Kidney capillary endothelial cell (primary cell): Measurements from ENCODE around the gene DUSP28.
"Not testable (repeated sequence)": the region's sequence is repeated elsewhere in the genome, so short reads cannot be mapped to it uniquely, and the experiment has no call there.

ENCODE experiments used
- DNase-seq: peaks from one replicate; pipeline ENCODE4 v3.0.0-alpha.2; 2018; ENCODE audit warnings: low spot score

The DUSP28 gene

GRCh38 chr2:240527153-240527750 is 32.9 kb upstream of the DUSP28 start:
- DNase-seq, result no peak

DNA sequence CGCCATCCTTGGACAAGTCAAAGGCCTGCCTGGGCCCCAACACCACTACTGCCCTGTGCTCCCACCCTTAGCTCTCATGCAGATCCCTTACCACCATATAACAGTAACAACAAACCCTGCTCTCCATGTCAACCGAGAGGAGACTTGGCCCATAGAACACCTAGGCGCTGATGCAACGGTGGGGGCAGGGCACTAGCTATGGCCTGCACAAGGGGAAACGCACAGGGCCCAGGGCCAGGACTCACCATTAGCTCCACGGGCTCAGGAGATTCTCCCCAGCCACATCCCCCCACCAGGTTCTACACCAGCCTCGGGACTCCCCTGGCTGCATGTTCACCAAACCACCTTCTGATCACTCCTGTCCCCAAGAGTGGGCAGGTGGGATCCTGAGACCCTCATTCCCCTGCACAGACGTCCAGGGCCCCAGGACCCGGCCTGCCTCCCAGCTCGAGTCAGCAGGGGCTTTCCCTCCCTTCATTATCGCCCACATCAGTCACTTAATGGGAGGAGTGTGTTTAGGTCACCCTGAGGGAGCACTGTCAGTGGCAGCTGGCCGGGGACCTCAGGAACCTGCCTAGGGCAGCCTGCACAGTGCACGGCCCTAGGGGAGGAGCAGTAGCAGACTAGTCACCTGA is 31.6 kb upstream of the DUSP28 start:
- DNase-seq, result no peak

DNA sequence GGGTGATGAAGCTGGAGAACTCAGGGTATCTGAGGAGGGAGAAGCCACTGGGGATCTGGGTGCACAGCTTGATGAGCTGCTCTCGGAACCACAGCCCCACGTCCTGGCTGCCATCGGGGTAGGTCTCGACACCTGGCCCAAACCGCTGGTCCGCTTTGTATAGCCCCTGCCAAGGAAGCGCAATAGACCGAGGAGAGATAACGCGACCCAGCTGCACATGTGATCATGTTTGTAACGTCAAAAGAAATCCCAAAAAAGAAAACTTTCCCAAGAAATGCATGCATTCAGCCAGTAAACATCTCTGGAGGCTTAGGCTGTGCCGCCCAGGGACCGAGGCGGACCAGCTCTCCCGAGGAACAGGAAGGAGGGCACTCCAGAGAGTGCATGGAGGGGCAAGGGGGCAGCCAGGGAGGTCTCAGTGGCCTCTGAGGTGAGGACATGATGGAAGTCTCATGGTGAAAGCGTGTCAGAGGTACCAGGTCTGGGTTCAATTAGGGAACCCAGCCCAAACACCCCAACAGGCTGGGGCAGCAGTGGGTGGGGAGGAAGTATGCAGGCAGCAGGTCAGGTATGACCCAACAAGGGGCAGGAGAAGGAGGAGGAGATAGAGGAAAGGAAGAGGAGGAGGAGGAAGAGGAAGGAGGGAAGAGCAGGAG is 30.7 kb upstream of the DUSP28 start:
- no peak for DNase-seq

- DNase-seq, result no peak
These were observed 30.0 kb upstream of the DUSP28 start for GRCh38 chr2:240530181-240530580.

DNA sequence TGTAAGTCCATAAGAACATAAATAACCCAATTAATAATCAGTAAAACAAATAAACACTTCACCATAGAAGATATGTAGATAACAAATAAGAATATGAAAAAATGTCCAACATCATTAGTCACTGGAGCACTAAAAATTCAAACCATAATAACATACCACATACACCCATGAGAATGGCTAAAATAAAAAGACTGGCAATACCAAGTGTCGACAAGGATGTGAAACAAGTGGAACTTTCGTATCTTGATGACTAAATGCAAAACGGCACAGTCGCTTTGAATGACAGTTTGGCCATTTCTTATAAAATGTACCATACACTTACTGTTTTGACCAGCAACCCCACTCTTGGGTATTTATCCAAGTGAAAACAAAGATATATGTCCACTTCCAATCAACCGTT is 29.1 kb upstream of the DUSP28 start:
- no peak for DNase-seq

GRCh38 chr2:240532031-240532775 is 28.0 kb upstream of the DUSP28 start:
- DNase-seq, result no peak

- DNase-seq, result no peak
These were observed 22.0 kb upstream of the DUSP28 start for GRCh38 chr2:240538031-240538780.

GRCh38 chr2:240539101-240539500 is 21.1 kb upstream of the DUSP28 start:
- not testable (repeated sequence) for DNase-seq

GRCh38 chr2:240539906-240540305 is 20.3 kb upstream of the DUSP28 start:
- no peak for DNase-seq

DNA sequence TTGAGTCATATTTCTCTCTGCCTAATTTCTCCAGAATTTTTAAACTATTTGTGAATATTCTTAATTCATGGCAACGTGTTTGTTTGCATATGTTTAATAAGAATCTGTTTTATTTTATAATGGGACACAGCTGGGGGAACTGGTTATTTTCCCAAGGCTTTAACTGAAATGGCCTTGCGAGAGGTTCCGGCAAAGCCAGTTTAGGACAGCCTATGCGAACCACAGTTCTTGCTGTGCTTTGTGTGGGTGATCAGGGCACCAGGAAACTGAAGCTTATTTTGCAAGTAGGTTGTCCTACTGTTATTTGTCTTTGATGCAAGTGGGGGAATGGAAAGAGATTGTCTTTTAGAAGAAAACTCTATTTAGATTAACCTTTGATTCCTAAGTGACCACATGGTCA is 8.9 kb upstream of the DUSP28 start:
- DNase-seq, result no peak

- no peak for DNase-seq
These were observed 8.3 kb upstream of the DUSP28 start for GRCh38 chr2:240551811-240552210.

DNA sequence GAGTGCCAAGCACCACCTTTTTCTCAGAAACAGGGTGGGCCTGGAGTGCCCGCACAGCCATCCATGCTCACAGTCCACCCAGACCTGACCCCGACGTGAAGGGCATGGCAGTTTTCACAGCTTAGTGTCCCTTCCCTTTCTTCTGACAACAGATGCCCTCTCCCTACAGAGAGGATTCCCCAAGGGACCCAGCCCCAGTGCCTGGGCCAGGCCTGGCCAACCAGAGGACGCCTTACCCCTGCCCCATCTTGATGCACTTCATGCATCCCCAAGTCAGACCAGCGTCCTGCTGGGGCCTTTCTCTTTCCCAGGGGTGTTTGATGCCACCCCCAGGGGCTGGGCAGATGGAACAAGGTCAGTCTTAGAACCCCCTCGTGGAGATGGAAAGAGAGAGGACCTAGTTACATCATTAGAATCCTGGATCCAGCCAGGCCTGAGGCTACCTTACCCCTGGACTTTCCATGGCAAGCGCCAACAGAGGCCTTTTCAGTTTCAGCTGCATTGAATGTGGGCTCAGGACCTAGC is 6.1 kb upstream of the DUSP28 start:
- DNase-seq, result no peak

DNA sequence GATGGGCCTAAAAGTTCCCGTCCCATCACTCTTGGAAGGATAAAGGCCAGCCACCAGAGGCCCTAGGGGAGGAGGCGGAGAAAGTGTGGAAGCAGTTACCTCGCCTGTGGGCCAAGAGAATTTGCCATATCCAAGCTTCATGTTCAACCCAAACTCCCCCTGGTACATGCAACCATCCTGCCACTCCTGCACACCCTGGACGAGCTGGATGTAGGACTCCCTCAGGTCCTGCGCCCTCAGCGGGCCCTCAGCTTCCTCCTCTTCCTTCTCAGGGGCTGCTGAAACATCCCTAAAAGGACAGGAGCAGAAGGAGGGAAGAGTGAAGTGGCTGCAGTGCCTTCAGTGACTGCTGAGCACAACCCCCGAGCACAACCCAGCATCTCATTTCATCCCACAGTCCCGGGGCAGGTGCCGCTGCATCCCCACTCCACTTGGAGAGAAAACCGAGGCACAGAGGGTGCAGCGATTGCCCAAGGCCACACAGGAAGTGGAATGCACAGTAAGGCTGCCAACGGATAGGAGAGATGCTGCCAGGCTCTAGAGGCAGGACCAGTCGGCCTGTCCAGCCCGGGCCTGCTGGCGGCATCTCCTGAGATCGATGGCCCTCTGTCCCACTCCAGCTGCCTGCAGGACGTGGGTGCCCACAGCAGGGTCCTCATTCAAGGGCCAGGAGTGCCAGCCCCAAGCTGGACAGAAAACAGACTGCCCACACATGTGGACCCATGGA is 5.2 kb upstream of the DUSP28 start:
- no peak for DNase-seq

- DNase-seq, result no peak
These were observed 4.5 kb upstream of the DUSP28 start for GRCh38 chr2:240555541-240556250.

DNA sequence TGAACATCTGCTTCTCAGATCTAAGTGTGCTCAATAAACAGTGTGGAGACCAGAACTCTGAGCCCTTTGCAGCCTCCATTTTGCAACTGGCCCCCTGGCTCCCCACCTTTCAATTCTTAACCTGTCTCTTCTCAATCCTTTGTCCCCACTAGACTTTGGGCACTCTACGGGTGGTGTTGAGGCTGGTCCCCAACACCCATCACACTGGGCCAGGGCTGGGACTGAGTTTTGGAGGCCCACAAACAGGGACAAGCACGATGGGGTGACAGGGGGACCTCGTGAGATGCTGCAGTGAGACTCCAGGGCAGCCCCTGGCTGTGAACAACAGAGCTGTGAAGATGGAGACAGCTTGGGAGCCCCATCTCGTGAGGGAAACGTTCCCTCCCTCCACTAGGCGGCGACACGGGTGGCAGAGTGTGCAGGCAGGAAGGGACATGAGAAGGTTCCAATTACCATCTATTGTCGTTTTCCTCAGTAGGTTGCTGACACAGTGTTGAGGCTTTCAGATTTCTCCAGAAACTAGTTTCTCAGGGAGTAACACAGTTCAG is 3.5 kb upstream of the DUSP28 start:
- DNase-seq, result no peak

- DNase-seq, result no peak
These were observed 2.9 kb upstream of the DUSP28 start for GRCh38 chr2:240557101-240557751.

DNA sequence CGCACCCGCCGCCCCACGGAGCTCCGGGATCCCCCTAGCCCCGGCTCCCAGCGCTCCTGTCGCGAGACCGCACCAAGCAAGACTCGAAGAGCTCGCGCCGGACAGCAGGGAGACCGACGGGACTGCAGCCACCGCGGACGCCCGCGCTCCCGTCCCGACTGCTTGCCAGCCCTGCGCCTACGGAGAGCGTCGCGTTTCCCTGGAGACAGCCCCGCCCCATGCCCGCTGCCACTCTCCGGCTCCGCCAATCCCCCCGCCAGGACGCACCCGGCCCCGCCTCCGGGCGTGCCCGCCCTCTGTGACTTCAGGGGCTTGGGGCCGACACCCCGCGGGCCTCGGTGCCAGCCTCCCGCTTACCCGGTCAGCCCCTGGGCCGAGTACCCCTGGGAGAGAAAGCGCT is 2.3 kb upstream of the DUSP28 start, which contains the start of gene ANKMY1:
TSS of gene ANKMY1 (minus strand) at position 181 of the 400 bp plus-strand sequence. CDS start 653 bp downstream, outside the sequence.
- peak; percentile 57 for DNase-seq

DNA sequence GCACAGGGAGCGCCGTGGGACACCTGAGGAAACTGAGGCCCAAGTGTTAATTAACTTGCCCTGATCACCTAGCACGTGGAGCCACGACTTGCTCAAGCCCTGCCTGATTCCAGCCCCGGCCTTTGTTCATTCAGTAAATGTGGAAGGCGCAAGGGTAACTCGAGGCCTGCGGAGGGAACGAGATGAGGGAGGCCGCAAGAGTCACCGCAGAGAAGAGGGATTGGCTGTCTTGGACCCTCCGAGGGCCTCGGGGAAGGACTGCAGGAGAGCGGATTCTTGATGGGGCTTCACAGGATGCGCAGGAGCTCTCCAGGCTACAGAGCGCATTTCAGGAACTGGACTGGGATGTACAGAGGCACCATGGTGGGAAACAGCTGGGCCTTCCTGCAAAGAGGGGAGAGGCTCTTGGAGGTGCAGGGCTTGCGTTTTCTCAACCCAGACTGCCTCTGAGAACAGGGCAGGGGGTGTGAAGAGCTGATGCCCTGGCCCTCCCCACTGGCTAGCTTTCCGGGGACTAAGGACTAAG is 1.9 kb upstream of the DUSP28 start:
- DNase-seq, result no peak

DNA sequence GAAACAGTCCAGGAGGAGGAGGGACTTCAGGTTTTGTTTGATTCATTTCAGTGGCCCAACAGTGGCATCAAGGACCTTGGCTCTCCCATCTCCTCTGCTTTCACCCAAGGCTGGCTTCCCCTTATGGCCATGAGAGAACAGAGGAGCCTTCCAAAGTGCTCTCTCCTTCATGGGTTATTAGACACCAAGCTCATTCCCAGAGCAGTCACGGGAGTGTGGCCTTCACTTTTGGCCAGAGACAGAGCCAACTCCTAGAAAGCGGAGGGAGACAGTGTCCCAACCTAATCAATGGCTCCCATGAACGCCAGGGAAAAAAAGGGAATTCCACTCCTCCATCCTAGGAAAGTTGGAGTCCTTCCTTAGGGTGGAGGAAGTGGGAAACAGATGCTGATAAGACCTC is 871 bp upstream of the DUSP28 start:
- DNase-seq, result no peak
